Right lobe of liver (tissue), 4 donors: ENCODE data around the gene EXOC4.

Experiments
- POLR2A ChIP-seq: fragments of 450-650 bp; IDR thresholded peaks from one replicate; pipeline ENCODE4 v1.6.1; 2017; ENCODE audit warnings: antibody characterized with exemption, mild to moderate bottlenecking
- TF ChIP-seq, protein P1 (sequence below), 4 donors: fragments of 200-600 bp in 3 of 4; fragments of 450-650 bp in 1 of 4; IDR thresholded peaks; one replicate each; pipeline versions ENCODE4 v1.5.1 to v1.8.0; 2016 to 2022; ENCODE audit warnings: antibody characterized with exemption in 4 of 4, mild to moderate bottlenecking in 2 of 4
- donor health status: DM: no; HTN: no; CAD: no.
- donor health status: DM: no; HTN: no; CAD: no.
- donor health status: DM: no; HTN: yes; CAD: no.

DNA sequence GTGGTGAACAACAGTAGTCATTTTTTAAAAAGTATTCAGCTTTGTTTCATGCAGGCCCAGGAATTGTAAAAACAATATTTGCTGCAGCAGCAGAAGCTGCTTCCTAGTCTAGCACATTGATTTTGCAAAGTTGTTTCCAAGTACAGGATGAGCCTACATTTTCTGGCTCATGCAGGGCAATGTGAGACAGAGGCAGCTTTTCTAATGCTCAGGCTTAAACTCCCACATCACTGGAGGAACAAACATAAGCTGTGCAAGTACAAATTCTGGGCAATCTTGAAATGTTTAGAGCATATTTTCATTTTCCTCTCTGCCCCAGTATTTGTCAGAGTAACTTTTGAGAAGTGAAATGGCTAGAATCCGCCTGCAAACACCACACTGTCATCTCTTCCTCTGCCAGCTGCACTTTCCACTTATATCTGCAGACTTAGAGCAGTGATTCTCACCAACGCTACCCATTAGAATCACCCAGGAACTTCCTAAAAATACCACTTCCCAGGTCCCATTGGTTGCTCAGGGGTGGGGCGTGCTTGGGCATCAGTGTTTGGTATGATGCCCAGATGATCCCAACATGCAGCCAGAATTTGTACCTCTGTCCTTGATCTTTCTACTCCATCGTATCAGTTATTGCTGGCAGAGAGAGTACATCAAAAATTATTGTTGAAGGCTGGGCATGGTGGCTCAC, 570.1 kb downstream of the EXOC4 start:
- TF ChIP-seq, protein P1, sequence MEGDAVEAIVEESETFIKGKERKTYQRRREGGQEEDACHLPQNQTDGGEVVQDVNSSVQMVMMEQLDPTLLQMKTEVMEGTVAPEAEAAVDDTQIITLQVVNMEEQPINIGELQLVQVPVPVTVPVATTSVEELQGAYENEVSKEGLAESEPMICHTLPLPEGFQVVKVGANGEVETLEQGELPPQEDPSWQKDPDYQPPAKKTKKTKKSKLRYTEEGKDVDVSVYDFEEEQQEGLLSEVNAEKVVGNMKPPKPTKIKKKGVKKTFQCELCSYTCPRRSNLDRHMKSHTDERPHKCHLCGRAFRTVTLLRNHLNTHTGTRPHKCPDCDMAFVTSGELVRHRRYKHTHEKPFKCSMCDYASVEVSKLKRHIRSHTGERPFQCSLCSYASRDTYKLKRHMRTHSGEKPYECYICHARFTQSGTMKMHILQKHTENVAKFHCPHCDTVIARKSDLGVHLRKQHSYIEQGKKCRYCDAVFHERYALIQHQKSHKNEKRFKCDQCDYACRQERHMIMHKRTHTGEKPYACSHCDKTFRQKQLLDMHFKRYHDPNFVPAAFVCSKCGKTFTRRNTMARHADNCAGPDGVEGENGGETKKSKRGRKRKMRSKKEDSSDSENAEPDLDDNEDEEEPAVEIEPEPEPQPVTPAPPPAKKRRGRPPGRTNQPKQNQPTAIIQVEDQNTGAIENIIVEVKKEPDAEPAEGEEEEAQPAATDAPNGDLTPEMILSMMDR (IDR thresholded peaks at IDR 0.05): no peak
- no peak for TF ChIP-seq POLR2A
